K562 treated with DMSO at 1 percent for 4 hours (cell line): Measurements from ENCODE around the gene C19orf44. TPM values are rescaled to one million over a fixed set of nuclear protein-coding genes. Genes with fewer than 3 reads are reported as not detected.

Experiments
- total RNA-seq: library from RNA; unstranded; fragments of 300-600 nt; gene quantifications from 2 replicates; pipeline ENCODE4 v1.2.3, GENCODE V29; 2022; ENCODE audit not compliant: insufficient read depth

Gene C19orf44
- total RNA-seq = 2.0 and 6.0 TPM in 2 replicates

GRCh38 chr19:16495982-16496612 lies at the start of gene C19orf44, which contains the start of gene CALR3:
C19orf44 (plus strand) TSS chr19:16496394; CDS start chr19:16500793, 4,399 bp downstream.
CALR3 (minus strand) TSS chr19:16496167; CDS start chr19:16496129, 38 bp downstream.

GRCh38 chr19:16542045-16542909 lies 46.1 kb downstream of the C19orf44 start, which contains the start of gene CHERP:
CHERP (minus strand) TSS chr19:16542437; CDS start chr19:16542378, 59 bp downstream.

Other genes with a start within 250 kb of the C19orf44 start
- gene KLF2, start 171.6 kb upstream of the C19orf44 start, total RNA-seq = 0.64 and 1.1 TPM in 2 replicates
- 39.1 and 41.0 TPM in 2 replicates for gene EPS15L1, start 24.4 kb upstream of the C19orf44 start, total RNA-seq
- not detected in 2 replicates for gene CALR3, start 227 bp upstream of the C19orf44 start, total RNA-seq
- 30.1 and 41.8 TPM in 2 replicates for gene CHERP, start 46.0 kb downstream of the C19orf44 start, total RNA-seq
- 18.7 and 23.2 TPM in 2 replicates for gene SLC35E1, start 76.0 kb downstream of the C19orf44 start, total RNA-seq
- gene MED26, start 131.8 kb downstream of the C19orf44 start, total RNA-seq = 14.2 and 17.1 TPM in 2 replicates
- 55.3 and 63.7 TPM in 2 replicates for gene SMIM7, start 163.8 kb downstream of the C19orf44 start, total RNA-seq
- gene TMEM38A, start 164.7 kb downstream of the C19orf44 start, total RNA-seq = 7.5 and 10.0 TPM in 2 replicates
- not detected in 2 replicates for gene NWD1, start 223.5 kb downstream of the C19orf44 start, total RNA-seq